Stimulated activated CD4-positive, alpha-beta T cell treated with anti-CD3 and anti-CD28 coated beads, TNF-alpha, amount 100 ng/mL, for 4 hours (primary cell): Measurements from ENCODE around the gene CETN3.

Experiments
- DNase-seq, 3 experiments: peaks; one replicate each; pipeline ENCODE4 v3.0.0-alpha.2; 2020; ENCODE audit warnings: low read depth in 3 of 3

CETN3 gene

DNA sequence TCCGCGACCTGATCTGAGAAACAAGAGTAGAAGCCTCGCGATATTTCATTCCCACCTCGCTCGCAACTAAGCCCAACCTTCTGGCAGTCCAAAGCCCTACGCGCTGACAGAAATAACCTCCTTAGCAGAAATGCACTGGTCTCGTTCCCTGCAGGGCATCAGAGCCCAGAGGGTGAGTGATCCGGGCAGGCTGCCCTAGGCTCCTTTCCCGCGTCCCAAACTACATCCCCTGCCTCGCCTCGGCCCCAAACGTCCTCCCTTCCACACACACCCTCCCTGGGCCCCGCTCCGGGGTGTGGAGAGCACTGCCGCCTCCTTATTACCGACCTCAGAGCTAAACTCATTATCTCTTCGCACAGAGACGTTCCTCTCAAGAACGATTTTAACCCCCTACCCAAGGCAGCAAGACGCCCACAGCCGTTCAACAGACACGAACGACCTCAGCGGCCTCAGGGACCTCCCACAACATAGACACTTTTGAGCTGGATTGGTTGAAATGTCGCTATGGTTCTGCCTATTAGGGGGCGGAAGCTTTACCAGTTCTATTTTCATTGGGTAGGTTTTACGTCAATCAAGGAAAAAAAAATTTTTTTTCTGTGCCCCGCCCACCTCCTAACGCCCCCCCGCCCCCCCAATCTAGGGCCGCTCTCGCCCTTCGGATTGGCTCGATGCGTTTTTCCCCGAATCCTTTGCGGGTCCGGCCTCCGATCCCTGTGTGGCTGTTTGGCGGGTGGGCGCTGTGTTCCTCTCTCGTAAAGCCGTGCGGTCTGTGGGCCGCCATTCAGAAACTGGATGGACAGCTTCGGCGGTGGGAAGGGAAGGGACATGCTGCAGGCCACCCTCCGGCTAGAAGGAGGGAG, at the start of gene CETN3:
Gene CETN3, minus strand, starts transcription at position 439 of the 860 bp plus-strand sequence. Its CDS starts 95 bp downstream, at position 344.
- peak; percentile 69 to 81 (median 80) for DNase-seq

DNA sequence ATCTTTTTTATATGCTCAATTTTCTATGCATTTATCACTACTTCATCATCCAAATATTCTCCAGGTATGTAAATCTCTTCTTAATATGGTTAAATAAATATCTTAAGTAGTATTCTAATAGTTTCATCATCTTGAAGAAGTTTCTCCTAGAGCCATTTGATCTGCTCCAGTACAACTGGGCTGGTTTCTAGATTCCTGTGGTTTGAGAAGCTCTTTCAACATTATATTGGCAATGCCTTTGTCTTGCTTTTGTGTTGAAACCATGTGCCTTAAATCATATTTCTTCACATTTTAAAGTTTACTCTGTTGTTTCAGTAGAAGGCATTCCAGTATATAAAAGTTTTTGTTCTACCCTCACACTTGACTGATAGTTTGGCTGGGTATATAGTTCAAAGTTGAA, 37.4 kb upstream of the CETN3 start:
- DNase-seq = no peak

DNA sequence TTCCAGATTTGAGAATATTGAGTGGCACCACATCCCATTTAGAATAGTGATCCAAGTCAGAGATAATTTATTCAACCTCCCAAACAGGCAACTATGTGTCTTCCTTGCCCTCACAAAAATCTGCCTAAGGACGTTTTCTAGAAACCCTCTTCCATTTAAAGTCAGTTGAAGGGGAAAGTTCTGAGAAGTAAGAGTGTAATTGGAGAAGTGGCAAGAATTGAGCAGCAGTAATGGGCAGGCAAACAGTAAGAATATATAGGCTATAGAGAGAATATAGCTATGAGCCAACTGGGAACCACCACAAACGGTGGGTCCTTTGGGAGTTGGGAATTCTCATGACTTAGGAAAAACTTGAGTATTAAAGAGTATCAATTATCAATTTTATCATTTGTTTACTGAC, 31.1 kb upstream of the CETN3 start:
- DNase-seq = no peak

DNA sequence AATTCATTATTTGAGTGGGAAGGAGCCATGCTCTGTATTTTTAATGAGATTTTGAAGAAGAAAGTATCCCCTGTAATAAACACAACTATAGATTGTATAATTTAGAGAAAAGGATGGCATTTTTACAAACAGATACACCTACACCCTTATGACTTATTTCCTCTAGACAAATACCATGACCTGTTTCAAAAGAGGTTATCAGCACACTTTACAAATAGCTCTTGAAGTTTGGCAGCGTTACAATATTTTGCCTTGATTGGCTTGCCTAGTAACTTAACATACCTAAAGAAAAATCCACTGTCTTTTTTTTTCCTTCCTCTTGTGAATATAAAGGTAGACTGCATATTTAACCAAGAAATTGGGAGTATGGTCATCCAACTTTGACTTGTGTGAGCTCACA, 28.5 kb upstream of the CETN3 start:
- DNase-seq = no peak

DNA sequence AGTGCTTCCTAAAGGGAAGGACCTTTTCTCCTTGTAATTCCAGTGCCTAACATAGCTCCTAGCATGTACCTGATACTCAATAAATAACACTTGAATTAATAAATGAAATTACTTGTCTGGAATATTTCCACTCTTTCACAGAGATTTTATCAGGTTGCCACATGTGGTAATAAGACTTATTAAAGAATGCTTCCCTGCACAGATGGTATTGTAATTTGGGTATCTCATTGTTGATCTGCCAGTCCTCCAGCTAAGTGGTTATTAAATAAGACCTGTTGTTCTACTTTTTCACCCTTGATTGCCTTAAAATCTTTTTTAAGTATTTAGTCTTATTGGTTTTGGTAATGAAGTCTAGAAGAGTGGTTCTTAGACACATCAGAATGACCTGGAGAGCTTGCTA, 28.1 kb upstream of the CETN3 start:
- no peak for DNase-seq

DNA sequence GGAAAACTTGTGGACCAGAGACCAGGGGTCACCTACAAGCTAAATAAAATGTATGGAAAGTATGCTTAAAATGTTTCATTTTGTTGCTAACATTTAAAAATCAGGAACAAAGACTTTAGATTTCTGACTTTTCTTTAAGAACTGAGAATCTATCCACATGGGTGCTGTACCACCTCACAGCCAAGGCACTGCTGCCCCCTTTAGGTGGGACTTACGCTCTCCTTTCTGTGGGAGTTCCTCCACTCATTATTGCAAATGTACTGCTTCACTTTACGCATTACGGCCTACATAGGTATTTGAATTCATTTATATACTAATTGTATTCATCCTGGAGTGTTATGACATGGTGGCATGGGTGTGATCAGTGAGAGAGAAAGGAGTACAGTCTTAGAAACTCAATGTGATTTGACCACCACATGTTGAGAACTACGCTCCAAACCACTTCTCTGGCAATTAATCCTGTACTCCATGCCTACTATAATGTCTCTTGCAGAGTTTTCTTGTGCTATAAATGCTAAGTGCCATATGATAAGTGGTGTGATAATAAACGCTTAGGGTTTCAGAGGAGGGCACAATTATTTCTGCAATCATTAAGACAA, 24.7 kb upstream of the CETN3 start:
- peak in 2 of 3 experiments; percentile 4 to 21 for DNase-seq

DNA sequence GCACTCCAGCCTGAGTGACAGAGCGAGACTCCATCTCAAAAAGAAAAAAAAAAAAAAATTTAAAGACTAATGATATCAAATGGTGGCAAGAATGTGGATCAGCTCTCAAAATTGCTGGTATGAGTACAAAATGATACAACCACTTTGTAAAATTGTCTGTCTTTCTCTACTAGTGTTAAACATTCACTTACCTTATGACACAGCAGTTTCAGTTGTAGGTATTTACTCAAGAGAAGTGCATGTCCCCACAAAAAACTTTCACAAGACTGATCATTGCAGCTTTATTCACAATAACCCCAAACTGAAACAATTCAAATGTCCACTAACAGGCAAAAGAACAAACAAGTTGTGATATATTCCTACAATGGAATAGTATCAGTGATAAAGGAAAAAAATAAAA, 14.7 kb upstream of the CETN3 start:
- no peak for DNase-seq

DNA sequence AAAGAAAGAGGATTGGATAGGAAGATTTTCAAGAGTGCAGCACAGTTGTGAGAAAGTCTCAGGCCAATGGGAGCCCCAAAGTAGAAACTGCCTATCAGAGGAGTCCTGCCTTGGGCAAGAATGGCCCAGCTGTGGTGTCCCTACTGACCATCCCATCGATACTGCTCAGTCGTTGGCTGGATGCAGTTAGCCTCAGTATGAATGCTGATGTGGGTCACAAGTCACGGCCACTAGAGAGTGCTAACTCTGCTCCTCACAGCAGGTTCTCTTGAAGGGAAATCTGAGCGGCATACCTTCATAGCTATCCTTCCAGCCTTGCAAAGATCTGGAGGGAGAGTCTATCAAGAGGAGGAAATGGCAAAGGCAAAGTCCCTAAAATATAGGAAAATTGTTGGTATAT, 11.6 kb upstream of the CETN3 start:
- no peak for DNase-seq

DNA sequence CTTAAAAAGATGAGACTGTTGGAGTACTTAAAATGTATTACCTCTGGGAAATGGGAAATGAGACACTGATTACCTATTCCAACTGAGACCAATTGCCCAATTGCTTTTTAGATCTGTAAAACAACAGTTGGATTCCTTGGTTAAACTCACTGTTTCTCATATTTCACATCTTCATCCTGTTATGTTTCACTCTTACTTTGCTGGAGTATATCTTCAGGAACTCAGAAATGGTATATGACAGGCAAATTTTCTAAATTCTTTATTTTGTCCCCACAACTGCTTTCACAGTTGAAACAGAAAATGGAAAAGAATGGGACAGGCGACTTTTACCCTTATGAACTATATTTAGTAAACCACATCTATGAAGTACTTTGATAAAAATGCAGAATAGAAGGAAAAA, 8.7 kb upstream of the CETN3 start:
- no peak for DNase-seq

DNA sequence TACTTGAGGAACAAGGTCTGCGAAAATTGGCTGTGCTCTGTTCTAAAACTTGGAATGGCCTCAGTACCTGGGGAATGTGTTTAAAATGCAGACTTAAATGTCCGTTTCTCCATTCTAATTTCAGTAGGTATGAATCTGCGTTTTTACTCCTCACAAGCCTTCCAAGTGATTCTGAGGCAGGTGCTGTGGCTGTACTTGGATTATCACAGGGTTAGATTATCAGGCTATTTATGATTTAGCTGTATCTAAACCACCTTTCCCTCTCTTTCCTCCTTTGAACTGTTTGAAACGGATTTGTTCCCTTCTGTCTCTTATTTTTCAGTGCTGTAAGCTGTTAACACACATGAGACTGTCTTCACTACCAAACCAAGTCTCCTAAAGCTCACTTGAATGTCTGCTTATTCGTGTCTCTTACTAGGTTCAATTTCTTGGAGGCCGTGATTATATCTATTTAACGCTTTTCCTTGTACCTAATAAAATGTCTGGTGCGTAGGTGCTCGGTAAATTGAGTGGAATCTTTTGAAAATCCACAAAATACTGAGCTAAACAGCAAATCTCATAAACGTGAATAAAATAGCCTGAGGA, 714 bp upstream of the CETN3 start:
- no peak for DNase-seq

DNA sequence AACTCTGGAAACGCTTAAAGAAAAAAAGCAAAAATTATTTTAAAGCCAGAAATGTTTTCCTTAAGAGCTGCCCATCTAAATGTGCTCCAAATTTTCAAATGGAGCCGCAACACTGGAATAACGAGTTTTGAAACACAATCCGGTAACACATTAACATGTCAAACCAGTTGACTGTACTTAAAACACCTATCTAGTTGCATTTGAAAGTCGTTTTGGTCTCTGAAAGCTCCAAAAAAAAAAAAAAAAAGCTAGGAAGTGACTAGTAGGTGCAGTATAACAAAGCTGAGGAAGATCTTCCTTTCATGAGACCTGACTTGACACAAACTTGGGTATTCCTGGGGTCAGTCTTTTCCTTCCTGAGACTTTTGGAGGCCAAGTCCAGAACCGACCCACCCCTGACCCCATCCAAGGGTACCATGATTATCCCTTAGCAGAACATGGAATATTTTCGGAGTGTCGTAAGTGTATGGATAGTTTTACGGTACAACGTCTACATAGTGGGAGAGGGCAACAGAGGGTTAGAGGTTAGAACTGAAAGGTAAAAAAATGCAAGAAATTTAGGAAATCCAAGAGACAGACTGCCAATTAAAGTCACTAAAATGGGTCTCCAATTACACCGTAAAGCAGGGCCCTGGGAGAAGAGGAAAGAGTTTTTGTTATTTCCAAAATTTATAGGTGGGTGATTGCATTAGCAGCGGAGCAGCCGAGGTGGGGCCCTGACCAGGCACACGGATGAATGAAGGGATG, 812 bp downstream of the CETN3 start:
- DNase-seq = no peak

DNA sequence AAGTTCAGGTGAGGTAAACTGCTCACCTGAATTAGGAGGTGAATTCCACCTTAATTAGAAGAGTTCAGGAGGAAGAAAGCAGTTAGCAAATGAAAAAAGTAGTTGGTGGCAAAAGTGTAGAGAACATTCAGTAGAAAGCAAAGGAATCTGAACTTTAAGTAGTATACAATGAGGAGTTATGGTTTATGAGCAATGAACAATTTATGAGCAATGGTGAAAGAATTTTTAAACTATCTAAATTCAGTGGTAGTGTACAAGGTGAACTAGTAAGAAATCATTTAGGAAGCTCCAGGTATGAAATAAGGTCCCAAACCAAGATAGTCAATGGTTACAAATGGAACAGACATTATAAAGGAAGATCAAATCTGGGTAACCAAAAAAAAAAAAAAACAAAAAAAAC, 3.1 kb downstream of the CETN3 start:
- DNase-seq = no peak

DNA sequence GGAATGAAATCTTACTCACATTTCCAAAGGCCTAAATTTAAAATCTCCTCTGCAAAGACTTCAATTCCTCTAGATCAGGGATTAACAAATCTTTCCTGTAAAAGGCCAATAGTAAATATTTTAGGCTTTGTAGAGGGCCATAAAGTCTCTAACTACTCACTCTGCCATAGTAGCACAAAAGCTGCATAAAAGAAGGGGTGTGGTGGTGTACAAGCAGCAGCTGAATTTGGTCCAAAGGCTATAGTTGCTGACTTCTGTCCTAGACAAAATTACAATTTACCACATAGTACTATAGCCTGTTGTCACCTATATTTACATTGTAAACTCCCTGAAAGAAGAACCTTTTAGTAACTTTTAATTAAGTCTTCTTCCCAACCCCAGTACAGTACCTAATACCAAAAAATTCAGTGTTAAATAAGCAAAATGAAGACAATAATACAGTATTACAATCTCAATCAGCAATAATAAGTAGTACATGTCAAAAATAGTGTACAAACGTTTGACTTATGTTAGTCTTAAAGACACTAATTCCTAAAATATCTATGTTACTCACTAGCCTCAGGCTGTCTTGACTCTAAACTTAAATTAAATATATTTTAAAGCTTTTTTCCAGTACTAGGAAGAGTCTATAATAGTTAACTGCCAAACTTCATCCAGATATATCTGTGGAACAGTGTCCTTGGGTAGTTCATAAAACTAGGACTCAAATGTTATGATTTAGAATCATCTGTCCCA, 6.9 kb downstream of the CETN3 start:
- no peak for DNase-seq

DNA sequence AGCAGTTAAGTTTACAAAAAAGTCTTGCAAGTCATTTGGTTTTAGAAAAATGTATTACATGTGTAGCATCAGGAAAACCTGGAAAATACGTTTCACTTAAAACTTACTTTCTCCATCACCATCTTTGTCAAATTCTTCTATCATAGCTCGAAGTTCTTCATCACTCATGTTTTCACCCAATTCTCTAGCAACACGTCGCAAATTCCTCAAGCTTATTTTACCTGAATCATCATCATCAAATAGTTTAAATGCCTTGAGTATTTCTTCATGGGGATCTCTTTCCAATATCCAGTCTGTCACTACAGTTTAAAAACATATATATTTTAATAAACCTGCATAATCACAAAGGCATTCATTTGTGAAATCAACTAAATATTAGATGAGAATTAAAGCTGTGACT, 10.3 kb downstream of the CETN3 start:
- DNase-seq = no peak

DNA sequence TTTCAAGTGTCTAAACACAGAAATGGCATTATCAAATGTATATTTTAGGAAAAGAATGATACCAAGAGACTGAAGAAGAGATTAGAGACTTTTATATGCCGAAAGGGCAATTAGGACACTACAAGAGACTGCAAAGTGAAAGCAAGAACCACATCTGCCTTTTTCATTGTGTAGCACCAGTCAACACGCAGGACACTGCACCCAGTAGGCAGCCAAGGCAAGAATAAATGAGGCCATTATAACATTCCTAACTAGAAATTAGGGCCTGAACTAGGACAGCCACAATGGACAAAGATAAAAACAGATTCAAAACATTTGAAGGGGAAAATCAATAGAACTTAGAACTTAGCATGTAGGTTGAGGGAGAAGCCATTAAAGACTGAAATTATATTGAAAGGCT, 10.8 kb downstream of the CETN3 start:
- DNase-seq = no peak

DNA sequence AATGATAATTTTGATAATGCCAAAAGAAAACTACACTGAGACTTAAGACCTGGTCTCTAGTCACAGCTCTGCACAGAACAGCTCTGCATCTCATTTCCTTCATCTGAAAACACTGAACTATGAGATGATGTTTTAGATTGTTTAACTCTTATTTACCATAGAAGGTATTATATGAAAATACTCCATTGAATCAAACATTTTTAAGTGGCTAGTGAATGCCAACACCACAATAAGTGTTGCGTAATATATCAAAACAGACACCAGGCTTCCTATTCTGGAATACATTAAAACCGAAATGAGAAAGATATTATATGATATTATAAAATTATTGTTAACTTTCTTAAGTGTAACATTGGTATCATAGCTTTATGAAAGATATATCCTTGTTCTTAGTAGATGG, 14.6 kb downstream of the CETN3 start:
- no peak for DNase-seq

DNA sequence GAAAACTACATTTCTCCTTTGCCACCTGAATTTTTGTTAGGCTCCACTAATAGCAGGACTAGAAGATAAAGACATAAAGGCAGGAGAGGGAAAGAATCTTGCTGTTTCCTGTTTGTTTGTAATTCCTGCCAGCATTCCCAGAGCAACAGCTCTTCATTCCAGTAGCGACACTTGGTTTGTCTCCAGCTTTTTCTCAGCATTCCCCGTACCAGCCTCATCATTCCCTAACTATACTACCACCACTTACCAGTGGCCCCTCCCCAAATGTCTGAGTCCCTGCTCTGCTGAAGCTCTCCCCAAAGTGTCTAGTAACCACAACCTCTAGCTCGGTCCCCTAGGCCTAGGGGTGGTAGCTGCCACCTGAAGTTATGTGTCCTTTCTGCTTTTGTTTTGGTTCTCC, 18.6 kb downstream of the CETN3 start:
- no peak for DNase-seq

DNA sequence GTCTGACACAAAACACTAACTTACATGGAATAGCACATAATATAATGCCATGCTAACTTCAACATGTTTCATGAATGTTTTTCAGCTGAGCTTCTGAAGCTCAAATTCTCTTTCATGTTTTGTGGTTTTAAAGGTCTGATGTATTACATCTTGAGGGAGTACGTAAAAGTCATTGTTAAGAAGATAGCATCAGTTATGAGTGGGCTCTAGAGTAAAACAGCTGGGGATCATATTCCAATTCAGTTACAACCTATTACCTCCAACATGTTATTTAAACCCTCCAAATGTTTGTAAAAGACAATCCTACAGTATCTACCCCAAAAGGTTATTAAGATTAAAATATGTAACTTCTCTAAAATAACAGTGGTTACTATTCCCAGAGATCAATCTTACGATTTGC, 19.2 kb downstream of the CETN3 start:
- DNase-seq = no peak

DNA sequence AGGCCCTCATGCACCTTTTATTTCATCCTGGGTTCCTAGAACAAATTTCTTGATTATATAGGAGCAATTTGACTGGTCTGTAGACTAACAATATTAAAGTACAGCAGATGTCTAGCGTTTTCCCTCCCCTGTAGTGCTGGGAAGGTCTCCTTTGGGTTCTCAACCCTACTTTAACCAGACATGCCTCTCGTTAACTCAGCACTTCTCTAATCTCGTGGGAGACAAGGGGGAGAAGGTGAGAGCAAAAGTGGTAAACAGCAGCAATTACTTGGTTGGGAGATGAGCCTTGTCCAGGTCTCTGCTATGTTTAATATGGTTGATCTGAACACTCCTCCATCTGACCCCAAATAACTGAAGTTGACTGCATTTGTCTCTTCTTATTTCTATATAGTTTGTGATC, 22.0 kb downstream of the CETN3 start:
- DNase-seq = no peak

DNA sequence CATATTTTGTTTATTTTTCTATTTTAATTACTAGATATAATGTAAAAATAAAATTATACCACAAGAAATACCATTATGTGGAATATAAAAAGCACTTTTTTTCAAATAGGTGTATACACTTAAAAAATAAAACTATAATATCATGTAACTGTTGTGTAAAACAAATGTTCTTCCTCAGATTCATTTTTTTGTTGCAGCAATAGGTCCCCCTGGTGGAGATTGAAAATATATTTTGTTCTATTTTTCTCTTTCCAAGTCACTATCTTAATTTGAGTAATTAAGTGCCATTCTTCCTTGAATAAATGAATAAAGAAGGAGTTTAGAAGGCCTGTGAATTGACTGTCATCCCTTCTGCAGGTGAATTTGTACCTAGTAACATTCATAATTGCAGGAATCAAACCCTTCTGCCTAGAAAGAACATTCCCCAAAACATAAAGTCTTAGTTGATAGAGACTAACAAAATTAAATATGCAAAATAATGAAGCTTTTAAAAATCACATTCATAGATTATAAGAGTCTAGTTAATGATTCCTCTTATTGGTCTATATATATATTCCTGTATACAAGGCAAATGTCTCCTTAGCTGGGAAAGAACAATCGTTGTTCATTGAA, 23.4 kb downstream of the CETN3 start:
- no peak for DNase-seq

DNA sequence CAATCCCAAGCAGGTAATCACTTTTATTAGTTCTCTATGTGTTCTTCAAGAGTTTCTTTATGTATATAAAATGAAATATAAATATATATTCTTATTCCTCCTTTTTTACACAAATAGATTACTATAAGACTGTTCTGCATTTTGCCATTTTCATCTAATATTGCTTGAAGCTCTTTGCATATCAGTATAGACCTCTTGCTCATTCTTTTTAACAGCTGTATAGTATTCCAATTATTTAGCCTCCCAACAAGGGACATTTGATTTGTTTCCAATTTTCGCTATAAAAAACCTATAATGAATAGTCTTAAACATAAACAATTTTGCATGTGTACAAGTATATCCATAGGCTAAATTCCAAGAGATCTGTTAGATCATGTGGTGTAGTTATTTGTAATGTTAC, 25.2 kb downstream of the CETN3 start:
- DNase-seq = no peak
